ENCODE results near the gene SPECC1L. TPM values are rescaled to one million over a fixed set of nuclear protein-coding genes. Genes with fewer than 3 reads are reported as not detected.

The SPECC1L gene
- total and polyA plus RNA-seq, 10 of the 15 experiments (the other 5 are each of a cell fraction or from before 2014, with no cell fraction given): 1.9 to 40.6 (median 19.1) TPM

- TF ChIP-seq, protein P1, sequence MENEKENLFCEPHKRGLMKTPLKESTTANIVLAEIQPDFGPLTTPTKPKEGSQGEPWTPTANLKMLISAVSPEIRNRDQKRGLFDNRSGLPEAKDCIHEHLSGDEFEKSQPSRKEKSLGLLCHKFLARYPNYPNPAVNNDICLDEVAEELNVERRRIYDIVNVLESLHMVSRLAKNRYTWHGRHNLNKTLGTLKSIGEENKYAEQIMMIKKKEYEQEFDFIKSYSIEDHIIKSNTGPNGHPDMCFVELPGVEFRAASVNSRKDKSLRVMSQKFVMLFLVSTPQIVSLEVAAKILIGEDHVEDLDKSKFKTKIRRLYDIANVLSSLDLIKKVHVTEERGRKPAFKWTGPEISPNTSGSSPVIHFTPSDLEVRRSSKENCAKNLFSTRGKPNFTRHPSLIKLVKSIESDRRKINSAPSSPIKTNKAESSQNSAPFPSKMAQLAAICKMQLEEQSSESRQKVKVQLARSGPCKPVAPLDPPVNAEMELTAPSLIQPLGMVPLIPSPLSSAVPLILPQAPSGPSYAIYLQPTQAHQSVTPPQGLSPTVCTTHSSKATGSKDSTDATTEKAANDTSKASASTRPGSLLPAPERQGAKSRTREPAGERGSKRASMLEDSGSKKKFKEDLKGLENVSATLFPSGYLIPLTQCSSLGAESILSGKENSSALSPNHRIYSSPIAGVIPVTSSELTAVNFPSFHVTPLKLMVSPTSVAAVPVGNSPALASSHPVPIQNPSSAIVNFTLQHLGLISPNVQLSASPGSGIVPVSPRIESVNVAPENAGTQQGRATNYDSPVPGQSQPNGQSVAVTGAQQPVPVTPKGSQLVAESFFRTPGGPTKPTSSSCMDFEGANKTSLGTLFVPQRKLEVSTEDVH (IDR thresholded peaks at IDR 0.05; ENCODE audit: low read depth, partially characterized antibody): no peak
- TF ChIP-seq CREM (IDR thresholded peaks at IDR 0.05; ENCODE audit: low read depth) (no peak), ZNF24 (IDR thresholded peaks at IDR 0.05) (no peak), BRCA1 (IDR thresholded peaks at IDR 0.05; ENCODE audit: low read depth, low read length) (no peak), GABPA (IDR thresholded peaks at IDR 0.05; ENCODE audit: low read depth) (no peak), RCOR1 (conservative IDR thresholded peaks at IDR 0.05; ENCODE audit: low read depth, low read length) (no peak)
- TF ChIP-seq, protein P2, sequence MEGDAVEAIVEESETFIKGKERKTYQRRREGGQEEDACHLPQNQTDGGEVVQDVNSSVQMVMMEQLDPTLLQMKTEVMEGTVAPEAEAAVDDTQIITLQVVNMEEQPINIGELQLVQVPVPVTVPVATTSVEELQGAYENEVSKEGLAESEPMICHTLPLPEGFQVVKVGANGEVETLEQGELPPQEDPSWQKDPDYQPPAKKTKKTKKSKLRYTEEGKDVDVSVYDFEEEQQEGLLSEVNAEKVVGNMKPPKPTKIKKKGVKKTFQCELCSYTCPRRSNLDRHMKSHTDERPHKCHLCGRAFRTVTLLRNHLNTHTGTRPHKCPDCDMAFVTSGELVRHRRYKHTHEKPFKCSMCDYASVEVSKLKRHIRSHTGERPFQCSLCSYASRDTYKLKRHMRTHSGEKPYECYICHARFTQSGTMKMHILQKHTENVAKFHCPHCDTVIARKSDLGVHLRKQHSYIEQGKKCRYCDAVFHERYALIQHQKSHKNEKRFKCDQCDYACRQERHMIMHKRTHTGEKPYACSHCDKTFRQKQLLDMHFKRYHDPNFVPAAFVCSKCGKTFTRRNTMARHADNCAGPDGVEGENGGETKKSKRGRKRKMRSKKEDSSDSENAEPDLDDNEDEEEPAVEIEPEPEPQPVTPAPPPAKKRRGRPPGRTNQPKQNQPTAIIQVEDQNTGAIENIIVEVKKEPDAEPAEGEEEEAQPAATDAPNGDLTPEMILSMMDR (IDR thresholded peaks at IDR 0.05 in 2 of 3, conservative IDR thresholded peaks at IDR 0.05 in 1 of 3; ENCODE audit: control insufficient read depth in 2 of 3, extremely low read depth in 1 of 3, insufficient read depth in 1 of 3, low read depth in 3 of 3, low read length in 3 of 3): no peak
These were observed 165.3 kb downstream of the SPECC1L start (continued) for GRCh38 chr22:24435861-24436371.
